Caki2 (cell line): ENCODE measurements around the gene RAMP2. TPM values are rescaled to one million over a fixed set of nuclear protein-coding genes. Genes with fewer than 3 reads are reported as not detected.
"Not testable (repeated sequence)": the region's sequence is repeated elsewhere in the genome, so short reads cannot be mapped to it uniquely, and the experiment has no call there.

ENCODE experiments used
- DNase-seq: peaks from one replicate; pipeline ENCODE4 v3.0.0-alpha.2; 2015; ENCODE audit warnings: low read depth
- in situ Hi-C: cut with HindIII; loops from 2 replicates; pipeline ENCODE4 v1.10.0; 2016; ENCODE audit warnings: low sequenced_read_pairs, low pct_unique_long_range_greater_than_20kb, mixed read lengths
- total RNA-seq: library from RNA; depleted of rRNA; stranded (reverse); fragments of >200 nt; shearing (Covaris generic); gene quantifications from 2 replicates; pipeline ENCODE4 v1.2.3, GENCODE V29; 2014; ENCODE audit warnings: low replicate concordance

RAMP2 gene
- total RNA-seq, 1 experiment from 2014 or later, result not detected

DNA sequence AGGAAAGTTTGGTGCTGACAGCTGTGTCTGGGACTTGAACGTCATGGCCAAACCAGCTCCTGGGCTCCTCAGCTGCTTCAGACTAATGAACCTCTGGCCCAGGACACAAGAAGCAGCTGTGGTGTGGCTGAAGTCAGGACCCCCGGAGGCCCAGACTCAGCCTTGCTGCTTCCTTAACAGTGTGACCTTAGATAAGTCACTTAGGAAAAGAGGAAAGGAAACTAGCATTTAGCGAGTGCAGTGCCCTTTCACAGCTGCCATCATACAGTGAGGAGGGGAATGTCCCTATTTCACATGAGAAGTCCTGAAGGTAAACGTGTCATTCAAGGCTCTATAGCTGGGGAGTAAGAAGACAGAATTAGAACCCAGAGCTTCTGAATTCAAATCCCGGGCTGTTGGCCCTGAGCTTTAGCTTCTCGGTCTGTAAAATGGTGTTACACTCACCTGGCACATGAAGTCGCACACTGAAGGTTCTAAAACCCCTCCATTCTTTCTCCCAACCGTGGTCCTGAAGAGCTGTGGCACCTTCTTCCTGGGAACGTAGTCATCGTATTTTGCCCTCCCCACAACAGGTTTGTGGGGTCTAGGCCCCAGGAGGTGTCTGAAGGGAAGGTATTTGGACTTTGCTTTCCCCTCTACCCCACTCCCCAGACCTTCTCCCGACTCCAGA, 910 bp upstream of the RAMP2 start:
- in situ Hi-C loops, result no loop called here
- no peak for DNase-seq

- DNase-seq, result no peak
- in situ Hi-C loops, result no loop called here
Measured at GRCh38 chr17:42761638-42762037, 611 bp downstream of the RAMP2 start.

- in situ Hi-C loops, result no loop called here
- DNase-seq, result no peak
Measured at GRCh38 chr17:42766124-42766523, 5.1 kb downstream of the RAMP2 start.

DNA sequence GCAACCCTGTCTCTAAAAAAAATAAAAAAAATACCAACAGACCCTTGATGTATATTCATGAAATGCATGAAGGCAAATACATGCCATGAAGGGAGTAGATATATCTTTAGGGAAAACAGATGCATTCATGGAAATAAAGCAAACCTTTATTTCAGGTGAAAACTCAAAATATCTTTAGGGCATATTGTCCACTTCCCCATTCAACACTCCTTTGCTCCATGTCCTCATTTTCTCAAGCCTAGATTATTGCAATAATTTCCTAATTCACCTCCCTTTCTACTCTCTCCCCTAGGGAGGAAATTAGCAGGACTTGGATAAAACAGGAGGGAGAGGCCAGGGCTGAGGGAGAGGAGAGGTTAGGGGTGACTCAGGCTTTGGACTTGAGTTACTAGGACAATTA, 6.5 kb downstream of the RAMP2 start:
- DNase-seq, result no peak
- in situ Hi-C loops, result no loop called here

DNA sequence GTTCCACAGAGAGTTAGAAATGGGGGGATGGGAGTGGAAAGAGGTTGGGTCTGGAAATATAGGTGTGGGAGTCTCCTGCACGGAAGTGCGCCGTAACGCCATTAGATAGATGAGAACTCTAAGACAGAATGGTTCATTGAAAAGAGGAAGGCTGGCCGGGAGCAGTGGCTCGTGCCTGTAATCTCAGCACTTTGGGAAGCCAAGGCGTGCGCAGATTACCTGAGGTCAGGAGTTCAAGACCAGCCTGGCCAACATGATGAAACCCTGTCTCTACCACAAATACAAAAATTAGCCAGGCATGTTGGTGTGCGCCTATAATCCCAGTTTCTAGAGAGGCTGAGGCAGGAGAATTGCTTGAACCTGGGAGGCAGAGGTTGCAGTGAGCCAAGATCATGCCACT, 7.0 kb downstream of the RAMP2 start:
- DNase-seq, in situ Hi-C loops: not testable (repeated sequence)

GRCh38 chr17:42769964-42770363, 8.9 kb downstream of the RAMP2 start:
- in situ Hi-C loops, result not testable (repeated sequence)

DNA sequence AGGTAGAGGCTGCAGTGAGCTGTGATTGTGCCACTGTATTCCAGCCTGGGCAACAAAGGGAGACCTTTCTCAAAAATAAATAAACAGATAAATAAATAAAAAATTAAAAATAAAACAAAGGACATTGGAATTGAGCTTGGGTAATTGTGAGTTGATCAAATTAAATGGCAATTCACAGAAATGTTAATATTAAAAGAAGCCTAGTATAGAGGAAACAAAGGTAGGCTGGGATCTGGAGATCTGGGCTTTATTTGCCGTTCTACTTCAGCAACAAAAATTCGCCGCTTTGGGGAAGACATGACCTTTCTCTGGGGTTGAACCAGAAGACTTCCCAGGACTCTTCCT, 11.9 kb downstream of the RAMP2 start:
- no peak for DNase-seq
- in situ Hi-C loops, result no loop called here

More at GRCh38 chr17:42769964-42770363, 8.9 kb downstream of the RAMP2 start:
- not testable (repeated sequence) for DNase-seq

DNA sequence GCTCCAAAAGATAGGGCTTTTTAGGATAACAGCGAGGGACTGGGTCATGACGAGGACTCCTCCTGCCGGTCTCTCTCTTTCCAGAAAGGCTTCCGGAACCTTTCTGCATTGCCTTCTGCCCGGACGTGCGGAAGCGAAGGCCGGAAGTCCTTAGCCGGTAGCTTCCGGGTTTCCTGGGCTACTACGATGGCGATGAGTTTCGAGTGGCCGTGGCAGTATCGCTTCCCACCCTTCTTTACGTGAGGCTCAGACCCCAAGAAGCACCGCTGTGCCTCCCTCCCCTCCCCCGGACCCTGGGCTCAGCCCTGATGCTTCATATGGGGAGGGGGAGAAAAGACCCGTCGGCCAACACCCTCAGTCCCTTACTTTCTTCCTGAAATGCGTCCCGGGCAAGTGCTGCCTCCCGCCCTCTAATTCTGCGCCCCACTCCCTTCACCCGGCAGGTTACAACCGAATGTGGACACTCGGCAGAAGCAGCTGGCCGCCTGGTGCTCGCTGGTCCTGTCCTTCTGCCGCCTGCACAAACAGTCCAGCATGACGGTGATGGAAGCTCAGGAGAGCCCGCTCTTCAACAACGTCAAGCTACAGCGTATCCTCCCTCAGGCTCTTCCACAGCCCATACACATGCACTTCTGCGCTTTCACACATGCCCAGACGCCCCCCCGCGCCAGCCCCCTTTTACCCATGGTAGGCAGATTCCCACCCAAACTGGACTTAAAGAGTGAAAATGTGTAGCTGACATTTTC, 12.4 kb downstream of the RAMP2 start, which contains the start of gene VPS25:
Gene VPS25 (plus strand): TSS at position 160 of the 746 bp plus-strand sequence. CDS start 27 bp downstream, at position 187.
- in situ Hi-C loops, result no loop called here
- DNase-seq, result peak; percentile 80

DNA sequence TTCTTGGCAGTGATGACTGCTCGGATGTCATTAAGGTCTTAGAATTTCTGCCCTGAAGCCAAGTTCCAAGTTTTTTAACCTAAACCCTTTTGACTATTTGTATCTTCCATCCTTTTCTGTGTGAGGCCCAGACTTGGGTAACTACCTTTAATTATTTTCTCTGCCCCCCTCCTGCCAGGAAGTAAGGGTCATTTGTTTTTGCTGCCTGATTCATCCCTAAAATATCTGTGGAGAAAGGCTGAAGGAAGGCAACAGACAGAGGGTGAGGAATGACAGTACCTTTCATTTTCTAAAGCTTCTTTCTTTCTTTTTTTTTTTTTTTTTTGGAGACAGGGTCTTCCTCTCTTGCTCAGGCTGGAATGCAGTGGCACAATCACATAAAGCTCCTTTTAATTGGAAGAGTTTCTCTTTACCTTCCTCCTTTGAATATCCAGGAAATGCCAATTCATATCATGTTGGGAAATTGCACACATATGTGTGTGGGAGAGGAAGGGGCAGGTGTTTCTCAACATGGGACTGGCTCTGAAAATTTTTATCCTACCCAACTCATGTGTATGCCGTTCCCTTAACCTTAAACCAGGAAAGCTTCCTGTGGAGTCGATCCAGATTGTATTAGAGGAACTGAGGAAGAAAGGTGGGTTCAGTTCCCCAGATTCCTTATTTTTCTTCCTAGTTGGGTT, 13.2 kb downstream of the RAMP2 start:
- in situ Hi-C loops, result no loop called here
- peak; percentile 53 for DNase-seq

DNA sequence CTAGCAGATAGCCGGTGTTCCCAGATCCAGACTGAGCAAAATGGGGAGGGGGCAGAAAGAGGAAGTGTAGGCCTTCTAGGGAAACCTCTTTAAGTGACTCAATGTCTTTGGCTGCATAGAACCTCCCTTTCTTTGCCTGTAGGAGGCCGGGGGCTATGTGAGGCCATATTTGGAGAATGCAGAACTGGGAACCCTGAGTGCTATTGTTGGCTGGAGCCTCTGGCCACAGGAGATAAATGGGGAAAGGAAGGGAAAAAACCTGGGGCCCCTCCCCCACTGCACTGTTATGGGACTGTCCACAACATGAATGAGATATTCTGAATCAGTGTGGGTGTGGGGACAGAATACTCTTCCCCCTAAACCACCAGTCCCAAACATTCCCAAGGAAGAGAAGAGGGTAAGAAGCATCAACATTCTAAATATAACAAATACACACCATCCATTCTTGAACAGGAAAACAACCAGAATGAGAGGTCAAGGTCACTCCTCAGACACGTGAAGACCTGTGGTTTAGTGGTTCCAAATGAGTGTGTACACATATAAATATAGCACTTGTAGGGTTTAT, 14.6 kb downstream of the RAMP2 start:
- peak; percentile 12 for DNase-seq
- in situ Hi-C loops, result no loop called here

DNA sequence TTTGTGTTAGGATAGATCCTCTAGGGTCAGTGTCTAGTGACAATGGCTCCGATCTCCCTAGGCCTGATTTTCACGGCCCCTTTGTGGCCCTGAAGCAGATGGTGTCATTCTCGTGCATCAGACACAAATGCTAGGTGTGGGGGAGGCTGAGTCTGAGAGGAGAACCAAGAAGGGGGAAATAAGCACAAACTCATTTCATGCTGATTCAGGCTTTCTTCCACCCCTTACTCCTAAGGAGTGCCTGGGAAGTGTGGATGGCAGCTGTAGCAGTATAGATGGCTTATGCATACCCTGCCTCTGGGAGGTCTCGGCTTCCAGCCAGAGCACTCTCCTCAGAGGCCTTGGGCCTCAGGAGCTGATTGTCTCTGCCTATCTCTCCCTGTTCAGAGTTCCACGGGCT, 17.5 kb downstream of the RAMP2 start:
- in situ Hi-C loops, result no loop called here
- no peak for DNase-seq

DNA sequence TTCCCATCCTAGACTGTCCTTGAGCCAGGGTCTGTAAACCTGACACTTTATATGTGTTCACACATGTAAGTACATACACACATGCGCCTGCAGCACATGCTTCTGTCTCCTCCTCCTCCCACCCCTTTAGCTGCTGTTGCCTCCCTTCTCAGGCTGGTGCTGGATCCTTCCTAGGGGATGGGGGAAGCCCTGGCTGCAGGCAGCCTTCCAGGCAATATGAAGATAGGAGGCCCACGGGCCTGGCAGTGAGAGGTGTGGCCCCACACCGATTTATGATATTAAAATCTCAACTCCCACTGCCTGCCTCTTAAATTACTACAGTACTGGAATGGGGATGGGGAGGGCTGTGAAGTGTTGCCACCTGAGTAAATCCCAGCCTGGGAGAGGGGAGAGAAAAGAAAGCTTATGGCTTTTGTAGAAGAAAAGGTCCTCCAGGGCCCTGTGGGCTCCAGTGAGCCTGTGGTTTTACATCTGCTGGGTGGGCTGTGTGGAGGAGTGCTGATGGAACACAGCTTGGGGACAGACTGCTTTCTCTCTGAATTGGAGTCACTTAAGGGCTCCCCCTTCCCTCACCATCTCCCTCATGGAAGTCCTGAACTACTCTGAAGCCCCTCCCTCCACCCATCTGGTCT, 18.4 kb downstream of the RAMP2 start:
- DNase-seq, result no peak
- in situ Hi-C loops, result no loop called here

DNA sequence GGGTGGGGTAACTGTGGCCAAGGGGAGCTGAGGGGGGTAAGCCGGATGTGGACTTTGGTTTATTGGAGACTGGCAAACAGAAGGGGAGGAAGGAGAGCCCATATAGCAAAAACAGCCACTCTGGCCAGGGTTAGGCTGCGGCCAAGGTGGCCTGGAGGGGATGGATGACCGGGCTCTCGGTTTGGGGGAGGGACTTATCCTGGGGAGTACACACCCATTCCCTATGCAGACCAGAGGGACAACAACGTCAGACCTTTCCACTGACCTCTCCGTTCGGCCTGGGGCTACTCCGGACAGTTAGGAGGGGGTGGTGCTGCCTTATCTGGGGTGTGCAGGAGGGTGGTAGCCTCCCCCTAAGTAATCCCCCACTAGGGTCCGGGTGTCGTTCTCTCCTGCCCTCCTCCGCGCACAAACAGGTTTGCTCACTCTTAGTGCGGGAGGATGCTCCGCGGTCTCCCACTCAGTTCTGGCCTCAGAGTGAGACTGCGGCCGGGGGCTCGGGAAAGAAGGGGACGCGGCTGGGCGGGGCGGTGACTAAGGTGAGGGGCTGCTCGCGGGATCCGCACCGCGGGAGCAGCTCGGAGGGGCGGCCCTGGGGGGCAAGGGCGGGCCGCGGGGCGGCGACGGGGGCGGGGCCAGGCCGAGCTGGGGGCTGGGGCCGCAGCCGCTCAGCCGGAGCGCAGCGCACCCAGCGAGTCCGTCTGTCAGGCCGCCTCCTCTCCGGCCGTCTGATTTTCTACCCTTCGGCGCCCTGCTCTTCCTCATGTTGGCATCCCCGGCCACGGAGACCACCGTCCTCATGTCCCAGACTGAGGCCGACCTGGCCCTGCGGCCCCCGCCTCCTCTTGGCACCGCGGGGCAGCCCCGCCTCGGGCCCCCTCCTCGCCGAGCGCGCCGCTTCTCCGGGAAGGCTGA, 19.2 kb downstream of the RAMP2 start, which contains the start of gene WNK4:
Gene WNK4 (plus strand): TSS at position 675 of the 915 bp plus-strand sequence. CDS start 89 bp downstream, at position 764.
- no peak for DNase-seq
- in situ Hi-C loops, result no loop called here

- DNase-seq, result no peak
- in situ Hi-C loops, result no loop called here
Measured at GRCh38 chr17:42780851-42781638, 20.0 kb downstream of the RAMP2 start.

- in situ Hi-C loops, result no loop called here
- DNase-seq, result no peak
Measured at GRCh38 chr17:42781639-42782165, 20.7 kb downstream of the RAMP2 start.

GRCh38 chr17:42782166-42783061, 21.4 kb downstream of the RAMP2 start:
- in situ Hi-C loops, result no loop called here
- DNase-seq, result no peak
